Glomerular visceral epithelial cell (primary cell): ENCODE measurements around the gene SIN3B.

Experiments
- DNase-seq: peaks from one replicate; pipeline ENCODE4 v3.0.0-alpha.2; 2016; ENCODE audit errors: extremely low spot score

Gene SIN3B

GRCh38 chr19:16911046-16911445 lies 81.8 kb downstream of the SIN3B start:
- no peak for DNase-seq

- no peak for DNase-seq
These were observed 83.6 kb downstream of the SIN3B start for GRCh38 chr19:16912780-16913179.

- no peak for DNase-seq
These were observed 85.2 kb downstream of the SIN3B start for GRCh38 chr19:16914421-16914820.

GRCh38 chr19:16915135-16915534 lies 85.9 kb downstream of the SIN3B start:
- DNase-seq, result no peak

- DNase-seq, result no peak
These were observed 86.5 kb downstream of the SIN3B start for GRCh38 chr19:16915734-16916133.

GRCh38 chr19:16917401-16917800 lies 88.2 kb downstream of the SIN3B start:
- no peak for DNase-seq

GRCh38 chr19:16919496-16919895 lies 90.3 kb downstream of the SIN3B start:
- DNase-seq, result no peak

GRCh38 chr19:16920816-16921529 lies 91.8 kb downstream of the SIN3B start:
- peak; percentile 52 for DNase-seq

GRCh38 chr19:16921766-16922591 lies 92.8 kb downstream of the SIN3B start:
- DNase-seq, result no peak

- DNase-seq, result no peak
These were observed 93.4 kb downstream of the SIN3B start for GRCh38 chr19:16922592-16922934.

- DNase-seq, result no peak
These were observed 93.8 kb downstream of the SIN3B start for GRCh38 chr19:16922949-16923348.

- no peak for DNase-seq
These were observed 98.7 kb downstream of the SIN3B start for GRCh38 chr19:16927883-16928282.

GRCh38 chr19:16928351-16928750 lies 99.2 kb downstream of the SIN3B start:
- no peak for DNase-seq

GRCh38 chr19:16928916-16929315 lies 99.7 kb downstream of the SIN3B start:
- DNase-seq, result no peak
